Fibroblast of skin of back (primary cell): Measurements from ENCODE around the gene GNAI3.

Experiments
- DNase-seq: peaks from one replicate; pipeline ENCODE4 v3.0.0-alpha.2; 2013

The GNAI3 gene

DNA sequence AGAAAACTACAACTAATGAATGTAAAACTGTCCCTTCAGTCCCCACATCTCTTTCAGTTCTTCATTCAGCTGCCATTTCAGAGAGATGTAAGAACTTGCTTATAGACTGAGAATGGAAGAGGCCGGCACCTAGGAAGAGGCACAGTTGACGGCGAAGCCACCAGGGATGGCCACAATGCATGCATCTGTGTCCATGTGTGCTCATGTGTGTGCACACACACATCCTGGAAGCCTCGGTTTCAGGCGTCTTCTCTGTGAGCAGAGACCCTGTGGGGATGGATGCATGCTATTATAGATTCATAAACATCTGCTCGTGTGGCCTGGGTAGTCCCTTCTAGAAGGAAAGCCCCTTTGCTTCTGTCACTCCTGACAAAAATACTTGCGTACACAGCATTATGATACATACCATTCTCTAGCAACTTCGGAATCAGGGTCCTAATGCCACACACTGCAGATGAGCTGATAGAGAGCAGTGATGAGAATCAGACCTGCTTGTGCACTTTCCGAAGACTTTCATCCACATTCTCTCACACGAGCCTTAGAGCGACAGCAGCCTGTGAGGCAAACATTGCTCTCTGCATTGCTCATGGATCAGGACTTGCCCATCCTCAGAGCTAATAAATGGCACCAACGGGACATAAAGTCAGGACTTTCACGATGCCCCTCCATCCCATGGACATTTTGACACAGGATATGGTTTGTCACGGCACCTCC lies 21.2 kb upstream of the GNAI3 start:
- no peak for DNase-seq

DNA sequence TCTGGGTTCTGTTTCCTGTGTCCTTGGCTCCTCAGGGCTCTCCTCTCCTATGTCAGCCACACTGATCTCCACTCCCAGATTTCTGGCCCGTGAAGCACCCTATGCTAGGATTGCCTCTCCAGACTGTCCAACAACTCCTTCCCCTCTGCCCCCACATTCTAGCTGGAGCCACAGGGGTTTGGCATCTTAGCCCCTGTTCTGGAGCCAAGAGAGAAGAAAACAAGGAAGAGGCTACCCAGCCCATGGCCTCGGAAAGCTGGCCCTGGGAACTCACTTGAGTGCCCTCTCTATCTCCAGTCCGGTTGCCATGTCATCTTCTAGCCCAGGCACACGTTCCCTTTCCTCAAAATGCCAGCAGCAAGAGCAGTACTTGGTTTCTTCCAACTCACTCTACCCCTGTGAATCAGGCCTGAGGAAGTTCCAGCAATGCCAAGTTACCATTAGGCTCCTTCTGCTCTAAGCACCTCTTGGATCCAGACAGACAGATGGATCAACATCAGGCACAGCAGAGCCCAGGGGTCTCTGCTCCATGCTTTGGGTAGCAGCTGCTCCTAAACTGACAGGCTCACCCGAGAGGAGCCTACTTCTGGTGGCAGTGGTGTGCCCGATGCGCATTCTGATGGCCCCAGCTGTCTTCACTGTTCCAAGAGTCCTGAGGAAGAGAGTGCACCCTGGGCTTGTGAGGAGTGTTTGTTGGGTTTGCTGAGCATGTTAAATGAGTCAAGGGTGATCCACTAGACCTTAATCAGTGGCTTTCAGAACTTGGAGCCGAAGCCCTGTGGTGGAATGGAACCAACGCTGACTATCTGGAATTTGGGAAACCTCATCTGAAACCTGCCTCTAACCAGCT lies 20.3 kb upstream of the GNAI3 start:
- no peak for DNase-seq

DNA sequence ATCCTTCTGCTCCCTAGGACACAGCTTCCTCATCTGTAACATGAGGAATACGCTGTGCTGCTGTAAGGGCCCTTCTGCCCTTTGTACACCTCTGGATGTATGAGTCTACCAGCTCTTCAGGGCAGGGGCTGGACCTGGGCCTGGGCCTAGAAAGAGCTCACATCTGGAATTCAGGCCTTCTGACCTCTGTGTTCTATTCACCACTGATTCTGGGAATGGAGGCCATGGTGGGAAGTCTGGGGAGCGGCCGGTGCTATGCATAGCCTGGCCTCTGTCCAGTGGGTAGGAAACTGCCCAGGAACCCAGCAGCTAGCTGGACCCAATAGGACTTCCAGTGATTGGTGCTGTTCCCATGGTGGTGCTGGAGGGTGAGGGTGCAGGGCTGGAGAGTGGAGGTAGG lies 19.7 kb upstream of the GNAI3 start:
- DNase-seq: no peak

DNA sequence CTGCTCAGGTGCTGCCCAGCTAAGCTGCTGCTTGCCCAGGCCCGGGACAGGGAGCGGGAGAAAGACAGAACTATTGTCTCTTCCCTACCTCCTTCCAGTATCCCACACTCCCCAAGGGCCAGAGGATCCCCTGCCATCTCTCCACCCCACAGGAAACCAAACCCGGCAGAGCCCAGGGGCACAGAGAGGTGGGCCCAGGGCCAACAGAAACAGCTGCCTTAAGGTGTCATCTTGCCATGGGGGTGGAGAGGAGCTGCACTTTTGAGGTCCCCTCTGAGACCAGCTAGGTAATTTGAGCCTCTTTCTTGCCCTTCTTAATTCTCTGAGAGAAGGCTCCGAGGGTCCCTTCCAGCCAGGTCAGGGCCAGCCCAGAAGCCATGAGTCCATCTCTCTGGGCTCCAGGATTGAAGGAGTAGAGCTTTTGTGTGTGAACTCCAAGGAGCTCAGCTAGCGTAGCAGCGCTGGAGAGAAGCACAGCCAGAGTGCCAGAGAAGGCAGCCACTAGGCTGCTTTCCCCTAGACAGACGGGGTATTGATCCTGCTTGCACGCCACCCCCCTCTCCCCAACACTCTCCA lies 18.4 kb upstream of the GNAI3 start:
- DNase-seq: peak; percentile 22

DNA sequence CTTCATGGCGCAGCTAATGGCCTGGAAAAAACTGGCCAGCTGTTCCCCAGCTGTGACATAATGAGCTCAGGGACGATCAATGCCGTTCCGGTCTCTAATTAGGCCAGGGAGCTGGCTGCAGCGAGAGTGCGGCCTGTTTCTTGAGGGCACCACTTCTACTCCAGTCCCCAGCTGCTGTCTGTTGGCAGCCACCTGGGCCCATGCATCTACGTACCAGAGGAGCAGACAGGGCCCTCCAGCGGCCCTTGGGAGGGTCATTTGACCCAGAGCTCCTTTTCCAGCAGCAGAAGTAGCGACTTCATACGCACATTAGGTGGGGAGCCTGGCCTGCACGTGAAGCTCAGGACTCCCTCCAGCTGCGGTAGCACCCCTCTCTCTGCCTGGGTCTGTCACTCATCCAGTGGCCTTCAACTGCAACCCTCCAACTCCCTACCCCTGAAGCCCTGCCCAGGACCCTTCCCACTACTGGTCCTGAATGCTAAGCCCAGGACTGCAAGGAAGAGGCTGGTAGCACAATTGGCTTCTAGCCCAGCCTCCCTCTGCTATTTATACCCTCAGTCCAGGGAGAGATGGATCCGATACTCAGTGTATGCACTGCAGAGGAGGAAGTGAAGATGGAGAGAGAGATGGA lies 17.8 kb upstream of the GNAI3 start:
- DNase-seq: no peak

DNA sequence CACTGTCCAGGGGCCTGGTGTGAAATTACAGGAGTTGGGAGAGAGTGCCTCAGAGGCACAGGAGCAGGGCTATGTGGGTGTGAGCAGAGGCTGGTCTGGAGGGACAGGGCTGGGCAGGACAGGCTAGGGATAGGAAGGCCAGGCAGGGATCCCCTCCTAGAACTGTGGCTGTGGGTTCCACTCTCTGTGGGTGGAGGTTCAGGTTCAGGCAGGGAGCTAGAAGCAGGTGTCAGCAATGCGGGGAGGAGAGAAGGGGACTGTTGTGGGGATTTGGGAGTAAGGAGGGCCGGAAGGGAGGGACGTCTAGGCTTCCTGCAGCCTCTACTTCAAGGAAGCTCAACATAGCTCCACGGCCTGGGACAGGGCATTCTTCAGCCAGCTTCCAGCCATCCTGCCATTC lies 17.0 kb upstream of the GNAI3 start:
- DNase-seq: no peak

DNA sequence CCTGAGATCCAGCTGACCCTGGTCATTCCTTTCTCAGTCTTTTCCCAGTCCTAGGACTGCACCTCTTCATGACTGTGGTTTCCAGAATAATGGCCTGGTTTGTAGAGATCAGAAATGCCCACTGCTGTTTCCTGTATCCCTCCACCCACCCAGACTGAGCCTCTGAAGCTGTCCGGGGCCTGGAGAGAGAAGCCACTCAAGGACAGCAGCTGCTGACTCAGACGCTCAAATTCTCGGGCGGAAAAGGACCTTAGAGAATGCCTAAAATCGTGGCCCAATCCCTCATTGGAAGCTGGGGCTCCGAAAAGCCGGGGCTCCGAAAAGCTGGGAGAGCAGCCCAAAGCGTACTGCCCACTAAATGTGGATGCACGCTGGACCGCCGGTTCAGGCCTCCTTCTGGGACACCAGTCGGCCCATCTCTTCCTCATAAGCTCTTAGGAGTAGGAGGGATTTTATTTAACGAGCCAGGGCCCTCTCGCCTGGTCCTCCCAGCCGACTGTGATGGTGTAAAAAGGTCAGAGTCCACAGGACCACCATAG lies 16.5 kb upstream of the GNAI3 start:
- DNase-seq: no peak

DNA sequence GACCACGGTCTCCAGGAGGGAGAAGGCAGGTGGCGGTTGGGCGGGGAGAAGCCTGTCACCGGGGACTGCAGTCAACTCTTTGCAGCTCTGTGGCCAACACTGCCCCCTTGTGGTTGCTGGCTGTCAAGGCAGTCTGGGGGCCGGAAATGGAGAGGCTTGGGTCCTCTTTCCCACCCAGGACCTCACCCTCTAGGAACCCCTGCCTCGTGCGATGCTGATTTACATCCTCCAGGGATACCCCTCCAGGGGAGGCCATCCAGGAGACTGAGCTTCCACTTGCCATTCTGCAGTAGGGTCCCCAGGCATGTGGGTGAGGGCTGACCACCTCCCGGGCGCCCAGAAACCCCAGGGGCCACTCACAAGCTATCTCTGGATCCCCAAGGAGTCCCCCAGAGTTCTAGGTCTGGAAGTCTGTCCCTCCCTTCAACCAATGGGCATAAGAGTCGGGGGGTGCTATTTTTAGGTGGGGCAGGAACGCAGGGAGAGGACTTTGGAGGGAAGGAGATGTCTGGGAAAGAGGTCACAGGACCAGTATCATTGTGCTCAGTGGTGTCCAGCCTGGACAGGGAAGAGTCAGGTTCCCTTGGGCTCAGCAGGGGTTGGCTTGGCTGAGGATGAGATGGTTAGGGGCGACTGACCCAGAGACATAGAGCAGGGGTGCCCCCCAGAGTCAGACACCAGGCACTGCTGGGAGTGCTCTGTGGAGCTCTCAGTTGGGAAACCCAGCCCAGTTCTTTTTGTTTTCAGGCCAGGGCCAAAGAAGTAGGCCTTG lies 15.9 kb upstream of the GNAI3 start:
- DNase-seq: peak; percentile 77

DNA sequence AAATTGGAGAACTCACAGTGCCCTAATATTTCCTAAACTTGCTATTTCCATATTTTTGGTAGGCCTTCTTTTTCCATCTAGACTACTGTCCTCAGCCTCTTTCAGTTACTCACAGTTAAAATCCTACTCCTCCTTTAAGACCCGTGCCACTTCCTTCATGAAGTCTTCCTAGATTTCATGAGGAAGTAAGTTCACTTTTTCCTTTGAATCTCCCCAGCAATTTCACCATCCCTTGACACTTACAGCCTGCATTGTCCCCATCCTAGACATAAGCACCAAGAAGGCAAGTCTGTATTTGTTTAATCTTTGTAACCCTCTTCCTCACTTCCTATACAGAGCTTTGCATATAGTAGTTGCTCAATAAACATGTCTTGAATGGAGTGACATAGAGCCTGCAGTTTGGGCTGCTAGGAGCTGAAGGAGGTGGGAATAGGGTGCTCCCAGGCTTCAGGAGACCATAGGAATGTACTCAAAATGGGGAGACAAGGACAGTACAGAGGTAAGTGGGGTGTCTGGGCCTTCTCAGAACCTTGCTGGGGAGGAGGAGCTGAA lies 14.0 kb upstream of the GNAI3 start:
- no peak for DNase-seq

DNA sequence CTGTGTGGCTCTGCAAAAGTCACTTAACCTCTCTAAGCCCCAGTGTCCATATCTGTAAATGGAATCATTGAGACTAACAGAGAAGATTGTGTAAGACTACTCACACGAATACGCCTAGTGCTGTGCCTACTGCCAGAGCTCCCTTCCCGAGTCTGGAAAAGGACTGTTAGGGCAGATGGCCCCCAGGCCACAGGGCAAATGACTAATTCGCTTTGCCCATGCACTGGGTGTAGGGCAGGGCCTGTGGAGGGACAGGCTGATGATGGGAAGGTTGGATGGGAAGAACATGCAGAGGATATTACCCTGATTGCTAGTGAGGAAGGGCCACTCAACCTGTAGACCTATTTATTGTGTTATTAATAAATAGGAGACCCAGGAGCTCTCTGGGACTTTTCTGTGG lies 12.9 kb upstream of the GNAI3 start:
- no peak for DNase-seq

DNA sequence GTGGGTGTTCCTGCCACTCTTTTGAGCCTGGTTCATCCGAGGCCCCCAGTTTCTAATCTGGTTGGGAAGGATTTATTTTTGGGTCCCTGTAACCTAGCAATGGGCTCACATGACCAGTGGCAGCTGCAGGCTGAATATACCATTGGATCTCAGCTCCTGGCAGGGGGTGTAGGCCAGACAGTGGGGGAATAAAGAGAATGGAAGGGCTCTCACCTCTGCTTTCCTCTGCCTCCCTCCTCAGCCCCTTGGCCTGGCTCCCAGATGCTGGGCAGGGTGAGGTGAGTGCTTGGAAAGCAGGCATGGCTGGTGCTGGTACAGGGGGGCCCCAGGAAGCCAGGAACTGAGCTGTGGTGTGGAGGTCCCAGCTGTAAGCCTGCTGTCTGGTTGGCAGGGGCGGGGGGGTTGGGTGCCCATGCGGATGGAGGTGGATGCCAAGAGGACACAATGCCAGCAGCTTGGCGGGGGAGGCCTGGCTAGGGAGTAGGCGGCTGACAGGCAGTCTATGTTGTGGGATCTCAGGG lies 12.4 kb upstream of the GNAI3 start:
- DNase-seq: no peak

DNA sequence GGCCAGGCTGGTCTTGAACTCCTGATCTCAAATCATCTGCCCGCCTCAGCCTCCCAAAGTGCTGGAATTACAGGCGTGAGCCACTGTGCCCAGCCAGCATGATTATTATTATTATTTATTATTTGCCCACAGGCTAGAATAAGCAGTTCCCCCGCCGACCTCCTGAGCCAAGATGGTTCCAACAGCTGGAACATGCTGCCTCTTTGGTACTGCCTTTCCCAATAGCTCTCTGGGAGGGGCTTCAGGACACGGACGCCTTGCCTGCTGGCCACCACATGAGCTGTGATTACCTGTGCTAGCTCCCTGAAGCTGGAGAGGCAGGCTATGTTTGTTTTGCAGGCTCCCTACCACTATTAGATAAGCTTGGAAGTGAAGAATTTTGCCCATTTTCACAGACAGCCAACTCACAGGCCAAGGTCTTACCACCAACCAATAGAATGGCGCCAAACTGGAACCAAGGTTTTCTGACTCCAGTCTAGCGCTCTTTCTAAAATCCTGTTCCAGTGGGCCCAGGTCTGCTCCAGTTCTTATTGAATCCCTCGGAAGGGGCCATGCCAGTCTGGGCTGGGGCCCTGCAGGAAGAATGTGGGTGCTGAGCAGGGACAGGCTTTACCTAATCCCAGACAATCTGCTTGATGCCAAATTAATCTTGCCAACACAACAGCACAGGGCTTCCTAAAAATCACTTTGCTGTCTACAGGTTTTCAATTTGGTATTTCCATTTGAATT lies 10.8 kb upstream of the GNAI3 start:
- DNase-seq: no peak

DNA sequence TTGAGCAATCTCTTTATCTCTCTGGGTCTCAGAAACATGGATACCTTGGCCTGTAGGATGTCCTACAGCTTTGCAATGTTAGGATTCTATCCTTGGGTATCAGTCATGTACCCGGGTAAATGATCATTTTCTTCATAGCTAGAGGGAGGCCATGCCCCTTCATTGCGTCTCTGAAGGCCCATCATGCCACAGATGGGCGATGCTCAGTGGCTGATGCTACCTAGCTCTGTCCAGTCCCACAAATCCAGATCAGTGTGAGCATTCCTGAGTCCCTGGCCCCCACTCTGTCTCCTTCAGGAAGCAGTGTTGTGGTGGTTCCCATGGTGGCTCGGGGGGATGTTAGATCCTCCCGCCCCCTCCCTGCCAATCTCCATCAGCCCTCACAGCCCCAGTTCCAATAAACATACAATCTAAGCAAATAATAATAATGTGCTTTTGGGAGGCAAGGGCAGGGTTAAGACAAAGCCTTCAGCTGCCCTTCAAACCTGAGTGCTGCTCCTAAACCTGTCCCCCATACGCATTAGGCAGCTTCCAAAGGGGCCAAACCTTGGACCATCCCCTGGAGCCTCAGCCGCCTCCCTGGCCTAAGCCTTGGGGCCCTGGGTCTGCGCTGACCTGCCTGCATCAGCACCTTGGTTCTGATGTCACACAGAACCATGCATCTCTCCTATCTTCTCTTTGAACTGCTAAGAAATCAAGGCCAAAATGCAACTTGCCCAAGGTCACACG lies 9.4 kb upstream of the GNAI3 start:
- no peak for DNase-seq

DNA sequence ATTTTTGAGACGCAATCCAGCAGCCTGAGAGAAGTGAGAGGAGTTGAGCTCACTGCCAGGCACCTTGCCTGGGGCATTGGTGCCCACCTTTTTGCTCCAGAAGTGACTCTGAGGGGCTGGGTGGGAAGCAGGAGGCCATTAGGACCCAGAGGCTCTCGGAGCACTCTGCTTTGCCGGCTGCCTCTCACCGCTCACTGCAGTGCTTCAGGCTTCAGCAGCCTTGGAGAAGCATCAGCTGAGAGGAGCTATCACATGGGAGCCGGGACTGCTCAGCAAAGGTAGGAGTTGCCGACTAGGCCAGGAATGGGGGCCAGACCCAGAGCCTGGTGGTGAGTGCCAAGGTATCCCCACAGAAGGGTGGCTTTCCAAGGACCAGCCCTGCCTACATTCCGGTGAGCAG lies 8.7 kb upstream of the GNAI3 start, which contains the start of gene GPR61:
Gene GPR61, plus strand, starts transcription at position 197 of the 400 bp plus-strand sequence. CDS start 3,151 bp downstream, outside the sequence.
- no peak for DNase-seq

DNA sequence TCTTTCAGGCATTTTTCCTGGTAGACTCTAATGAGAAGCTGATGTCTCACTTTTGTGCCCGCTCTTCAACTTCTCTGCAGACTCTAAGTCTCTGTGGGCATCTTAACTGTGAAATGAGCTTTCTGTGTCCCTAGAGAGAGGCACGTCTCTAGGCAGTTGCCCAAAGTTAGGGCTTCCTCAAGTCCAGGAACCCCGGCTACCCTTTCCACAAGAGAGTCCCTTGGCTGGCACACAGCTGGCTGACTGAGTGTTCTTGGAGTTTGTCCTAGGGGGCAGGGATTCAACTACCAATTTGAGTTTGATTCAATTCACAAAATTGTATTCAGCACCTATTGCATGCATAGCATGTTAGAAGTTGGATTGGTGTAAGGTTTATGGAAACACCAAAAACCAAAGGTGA lies 7.3 kb upstream of the GNAI3 start:
- no peak for DNase-seq

DNA sequence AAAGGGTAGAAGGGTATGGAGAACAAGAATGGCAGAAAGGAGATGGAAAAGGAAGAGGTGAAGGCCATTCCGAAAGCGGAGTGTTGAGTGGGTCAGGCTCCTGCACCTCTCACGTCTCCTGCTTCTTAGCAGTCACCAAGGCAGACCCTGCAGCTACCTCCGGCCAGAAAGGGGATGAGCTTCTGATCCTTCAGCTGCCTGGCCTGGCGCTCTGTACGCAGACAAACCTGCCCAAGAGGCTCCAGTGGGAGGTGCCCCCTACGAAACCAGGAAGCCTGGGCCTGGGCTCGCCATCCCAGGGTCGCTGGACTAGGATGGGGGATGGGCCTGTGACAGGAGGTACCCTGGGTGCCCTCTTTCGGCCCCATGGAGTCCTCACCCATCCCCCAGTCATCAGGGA lies 5.8 kb upstream of the GNAI3 start:
- no peak for DNase-seq

DNA sequence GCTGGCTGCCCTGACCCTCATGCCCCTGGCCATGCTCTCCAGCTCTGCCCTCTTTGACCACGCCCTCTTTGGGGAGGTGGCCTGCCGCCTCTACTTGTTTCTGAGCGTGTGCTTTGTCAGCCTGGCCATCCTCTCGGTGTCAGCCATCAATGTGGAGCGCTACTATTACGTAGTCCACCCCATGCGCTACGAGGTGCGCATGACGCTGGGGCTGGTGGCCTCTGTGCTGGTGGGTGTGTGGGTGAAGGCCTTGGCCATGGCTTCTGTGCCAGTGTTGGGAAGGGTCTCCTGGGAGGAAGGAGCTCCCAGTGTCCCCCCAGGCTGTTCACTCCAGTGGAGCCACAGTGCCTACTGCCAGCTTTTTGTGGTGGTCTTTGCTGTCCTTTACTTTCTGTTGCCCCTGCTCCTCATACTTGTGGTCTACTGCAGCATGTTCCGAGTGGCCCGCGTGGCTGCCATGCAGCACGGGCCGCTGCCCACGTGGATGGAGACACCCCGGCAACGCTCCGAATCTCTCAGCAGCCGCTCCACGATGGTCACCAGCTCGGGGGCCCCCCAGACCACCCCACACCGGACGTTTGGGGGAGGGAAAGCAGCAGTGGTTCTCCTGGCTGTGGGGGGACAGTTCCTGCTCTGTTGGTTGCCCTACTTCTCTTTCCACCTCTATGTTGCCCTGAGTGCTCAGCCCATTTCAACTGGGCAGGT lies 5.0 kb upstream of the GNAI3 start:
- no peak for DNase-seq

DNA sequence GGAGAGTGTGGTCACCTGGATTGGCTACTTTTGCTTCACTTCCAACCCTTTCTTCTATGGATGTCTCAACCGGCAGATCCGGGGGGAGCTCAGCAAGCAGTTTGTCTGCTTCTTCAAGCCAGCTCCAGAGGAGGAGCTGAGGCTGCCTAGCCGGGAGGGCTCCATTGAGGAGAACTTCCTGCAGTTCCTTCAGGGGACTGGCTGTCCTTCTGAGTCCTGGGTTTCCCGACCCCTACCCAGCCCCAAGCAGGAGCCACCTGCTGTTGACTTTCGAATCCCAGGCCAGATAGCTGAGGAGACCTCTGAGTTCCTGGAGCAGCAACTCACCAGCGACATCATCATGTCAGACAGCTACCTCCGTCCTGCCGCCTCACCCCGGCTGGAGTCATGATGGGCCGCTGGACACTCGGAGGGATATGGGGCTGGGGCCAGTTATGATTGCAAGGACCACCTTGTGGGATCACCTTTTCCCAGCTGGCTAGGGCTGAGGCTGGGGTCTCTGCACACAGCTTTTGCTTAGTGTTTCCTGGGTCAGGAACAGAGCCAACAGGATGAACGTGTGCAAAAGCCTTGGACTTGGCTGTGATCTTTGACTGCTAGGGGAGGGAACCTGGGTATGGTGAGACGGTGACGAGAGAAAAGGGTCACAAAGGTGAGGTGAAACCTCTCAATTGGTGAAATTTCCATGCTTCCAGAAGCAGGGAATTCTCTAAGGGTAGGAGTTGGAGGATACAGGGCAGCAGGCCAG lies 4.3 kb upstream of the GNAI3 start:
- no peak for DNase-seq
